HepG2 (cell line): ENCODE measurements around the gene MMP17. TPM values are rescaled to one million over a fixed set of nuclear protein-coding genes. Genes with fewer than 3 reads are reported as not detected.

Source experiments
- AGO2 ChIP-seq: fragments of 200-400 bp; formaldehyde crosslinking; optimal IDR thresholded peaks from 2 replicates; pipeline ENCODE3; 2017; ENCODE audit warnings: mild to moderate bottlenecking, low read depth, low read length, moderate library complexity
- ARNT2 ChIP-seq: sonication (generic); formaldehyde crosslinking; IDR thresholded peaks from 2 replicates; pipeline ENCODE4 v1.8.0; 2022; ENCODE audit warnings: mild to moderate bottlenecking, low read depth, missing genetic modification reagents, moderate library complexity
- CCDC6 ChIP-seq: sonication (generic); formaldehyde crosslinking; IDR thresholded peaks from 2 replicates; pipeline ENCODE4 v1.8.1; 2022; ENCODE audit warnings: mild to moderate bottlenecking, missing genetic modification reagents, moderate library complexity
- HBP1 ChIP-seq: IDR thresholded peaks from 2 replicates; pipeline ENCODE4 v1.6.1; 2016; ENCODE audit warnings: low read depth, control low read depth
- HOXA9 ChIP-seq: sonication (generic); formaldehyde crosslinking; IDR thresholded peaks from 2 replicates; pipeline ENCODE4 v1.8.1; 2022; ENCODE audit warnings: missing genetic modification reagents, mild to moderate bottlenecking, moderate library complexity, borderline replicate concordance
- LCORL ChIP-seq, 2 experiments: fragments of 450-650 bp in 1 of 2; sonication (generic) in 1 of 2; formaldehyde crosslinking in 1 of 2; IDR thresholded peaks; 2 replicates each; pipeline versions ENCODE4 v1.5.0 to v1.6.1; 2017 to 2020; ENCODE audit warnings: antibody characterized with exemption in 1 of 2, missing genetic modification reagents in 1 of 2
- NRL ChIP-seq: sonication (generic); formaldehyde crosslinking; IDR thresholded peaks from 2 replicates; pipeline ENCODE4 v1.5.0; 2020; ENCODE audit warnings: missing genetic modification reagents, mild to moderate bottlenecking, moderate library complexity, borderline replicate concordance
- RFX5 ChIP-seq: IDR thresholded peaks from 2 replicates; pipeline ENCODE4 v1.6.1; 2011; ENCODE audit warnings: low read depth, low read length, improper control_type of control experiment
- SIN3A ChIP-seq: IDR thresholded peaks from 2 replicates; pipeline ENCODE4 v1.6.1; 2011; ENCODE audit warnings: low read depth, mild to moderate bottlenecking, control low read depth, low read length, borderline replicate concordance
- ZNF121 ChIP-seq: sonication (generic); formaldehyde crosslinking; IDR thresholded peaks from 2 replicates; pipeline ENCODE4 v1.5.0; 2020; ENCODE audit warnings: mild to moderate bottlenecking, missing genetic modification reagents
- ZNF234 ChIP-seq: sonication (generic); formaldehyde crosslinking; conservative IDR thresholded peaks from 2 replicates; pipeline ENCODE4 v1.5.1; 2020; ENCODE audit warnings: mild to moderate bottlenecking, missing genetic modification reagents
- ZNF253 ChIP-seq: sonication (generic); formaldehyde crosslinking; IDR thresholded peaks from 2 replicates; pipeline ENCODE4 v1.8.0; 2022; ENCODE audit warnings: mild to moderate bottlenecking, missing genetic modification reagents, borderline replicate concordance
- ZNF335 ChIP-seq: sonication (generic); formaldehyde crosslinking; IDR thresholded peaks from 2 replicates; pipeline ENCODE4 v1.4.0; 2020; ENCODE audit warnings: missing genetic modification reagents
- ZNF572 ChIP-seq: sonication (generic); formaldehyde crosslinking; IDR thresholded peaks from 2 replicates; pipeline ENCODE4 v1.5.1; 2020; ENCODE audit warnings: mild to moderate bottlenecking, missing genetic modification reagents
- ZNF740 ChIP-seq: sonication (generic); formaldehyde crosslinking; IDR thresholded peaks from 2 replicates; pipeline ENCODE4 v1.4.0; 2020; ENCODE audit warnings: missing genetic modification reagents
- ZSCAN21 ChIP-seq: sonication (generic); formaldehyde crosslinking; IDR thresholded peaks from 2 replicates; pipeline ENCODE4 v1.8.0; 2022; ENCODE audit warnings: mild to moderate bottlenecking, missing genetic modification reagents, moderate library complexity, borderline replicate concordance
- polyA plus RNA-seq, 8 experiments: library from polyadenylated mRNA; depleted of rRNA in 3 of 8; stranded (reverse) in 7 of 8; unstranded in 1 of 8; fragments of >200 nt; fragmentation: Illumina TruSeq in 4 of 8; extraction: Trizol in 4 of 8; gene quantifications; 2 replicates each; pipeline versions ENCODE4 v1.2.1 to v1.2.3, GENCODE V29; 2011 to 2016; ENCODE audit warnings: low read depth in 4 of 8, missing spikeins in 1 of 8, mixed read lengths in 1 of 8; ENCODE audit not compliant: insufficient read depth in 1 of 8
- total RNA-seq, 5 experiments: library from RNA; depleted of rRNA; stranded (reverse); fragments of >200 nt; fragmentation: Illumina TruSeq; extraction: Trizol; gene quantifications; 2 replicates each; pipeline ENCODE4 v1.2.3, GENCODE V29; 2016; ENCODE audit warnings: low read depth in 1 of 5
- TF ChIP-seq, protein P1 (sequence below): sonication (generic); formaldehyde crosslinking; IDR thresholded peaks from 2 replicates; pipeline ENCODE4 v1.8.0; 2022; ENCODE audit warnings: low read depth, missing genetic modification reagents
- TF ChIP-seq, protein P2 (sequence below): sonication (generic); formaldehyde crosslinking; IDR thresholded peaks from 2 replicates; pipeline ENCODE4 v1.8.1; 2023; ENCODE audit warnings: mild to moderate bottlenecking, moderate library complexity, missing genetic modification reagents
- TF ChIP-seq, protein P3 (sequence below): fragments of 450-650 bp; IDR thresholded peaks from 2 replicates; pipeline ENCODE4 v1.6.1; 2016
- TF ChIP-seq, protein P4 (sequence below): sonication (generic); formaldehyde crosslinking; IDR thresholded peaks from 2 replicates; pipeline ENCODE4 v1.4.0; 2020; ENCODE audit warnings: missing genetic modification reagents

The MMP17 gene
- total and polyA plus RNA-seq, 2 of the 13 experiments (the other 11 are each of a cell fraction or from before 2014, with no cell fraction given): 0.55 to 0.80 TPM

- TF ChIP-seq RFX5: 0 out of 2 replicates have a peak, but pooled peaks have one; percentile 21
- TF ChIP-seq, protein P1, sequence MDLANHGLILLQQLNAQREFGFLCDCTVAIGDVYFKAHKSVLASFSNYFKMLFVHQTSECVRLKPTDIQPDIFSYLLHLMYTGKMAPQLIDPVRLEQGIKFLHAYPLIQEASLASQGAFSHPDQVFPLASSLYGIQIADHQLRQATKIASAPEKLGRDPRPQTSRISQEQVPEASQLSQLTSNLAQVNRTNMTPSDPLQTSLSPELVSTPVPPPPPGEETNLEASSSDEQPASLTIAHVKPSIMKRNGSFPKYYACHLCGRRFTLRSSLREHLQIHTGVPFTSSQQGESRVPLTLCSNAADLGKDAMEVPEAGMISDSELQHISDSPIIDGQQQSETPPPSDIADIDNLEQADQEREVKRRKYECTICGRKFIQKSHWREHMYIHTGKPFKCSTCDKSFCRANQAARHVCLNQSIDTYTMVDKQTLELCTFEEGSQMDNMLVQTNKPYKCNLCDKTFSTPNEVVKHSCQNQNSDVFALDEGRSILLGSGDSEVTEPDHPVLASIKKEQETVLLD (CRISPR knock-in tag): 0 out of 2 replicates have a peak, but pooled peaks have one; percentile 24
- 0 out of 2 replicates have a peak, but pooled peaks have one; percentile 20 for TF ChIP-seq ZNF335 (CRISPR knock-in tag)
- no peak for TF ChIP-seq LCORL (IDR thresholded peaks at IDR 0.05)
- TF ChIP-seq LCORL (CRISPR knock-in tag; IDR thresholded peaks at IDR 0.05): peak; percentile 86
- peak; percentile 96 for TF ChIP-seq SIN3A
- peak; percentile 83; the same call in 1 of the 2 replicates for TF ChIP-seq CCDC6 (CRISPR knock-in tag)
- peak; percentile 21; the same call in 1 of the 2 replicates for TF ChIP-seq NRL (CRISPR knock-in tag)
- TF ChIP-seq ZNF121 (CRISPR knock-in tag): peak; percentile 79
- TF ChIP-seq ZNF253 (CRISPR knock-in tag): no peak
- peak; percentile 91 for TF ChIP-seq ZNF740 (CRISPR knock-in tag)
- peak; percentile 41 for TF ChIP-seq AGO2
- peak; percentile 48; the same call in 1 of the 2 replicates for TF ChIP-seq ARNT2 (CRISPR knock-in tag)
- no peak for TF ChIP-seq HOXA9 (CRISPR knock-in tag)
- TF ChIP-seq HBP1: peak; percentile 31; the same call in 1 of the 2 replicates
- peak; percentile 44; the same call in 1 of the 2 replicates for TF ChIP-seq ZSCAN21 (CRISPR knock-in tag)
- no peak; the same call in 1 of the 2 replicates for TF ChIP-seq ZNF572 (CRISPR knock-in tag)
- 0 out of 2 replicates have a peak, but pooled peaks have one; percentile 18 for TF ChIP-seq ZNF234 (CRISPR knock-in tag)
- TF ChIP-seq, protein P2, sequence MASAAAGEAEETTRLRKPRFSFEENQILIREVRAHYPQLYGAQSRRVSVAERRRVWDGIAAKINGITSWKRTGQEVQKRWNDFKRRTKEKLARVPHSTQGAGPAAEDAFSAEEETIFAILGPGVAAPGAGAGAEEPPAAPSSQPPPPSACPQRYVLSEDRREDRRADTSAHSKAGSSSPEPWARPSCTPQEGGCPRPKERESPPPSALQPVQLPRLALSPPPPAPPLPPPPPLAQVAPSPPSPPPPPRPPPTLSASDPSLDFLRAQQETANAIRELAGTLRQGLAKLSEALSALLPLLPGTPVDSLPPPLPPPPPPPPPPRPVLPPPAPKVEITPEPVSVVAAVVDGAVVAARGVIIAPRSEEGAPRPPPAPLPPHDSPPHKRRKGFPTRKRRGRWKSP: peak; percentile 75; the same call in 1 of the 2 replicates
- TF ChIP-seq, protein P3, sequence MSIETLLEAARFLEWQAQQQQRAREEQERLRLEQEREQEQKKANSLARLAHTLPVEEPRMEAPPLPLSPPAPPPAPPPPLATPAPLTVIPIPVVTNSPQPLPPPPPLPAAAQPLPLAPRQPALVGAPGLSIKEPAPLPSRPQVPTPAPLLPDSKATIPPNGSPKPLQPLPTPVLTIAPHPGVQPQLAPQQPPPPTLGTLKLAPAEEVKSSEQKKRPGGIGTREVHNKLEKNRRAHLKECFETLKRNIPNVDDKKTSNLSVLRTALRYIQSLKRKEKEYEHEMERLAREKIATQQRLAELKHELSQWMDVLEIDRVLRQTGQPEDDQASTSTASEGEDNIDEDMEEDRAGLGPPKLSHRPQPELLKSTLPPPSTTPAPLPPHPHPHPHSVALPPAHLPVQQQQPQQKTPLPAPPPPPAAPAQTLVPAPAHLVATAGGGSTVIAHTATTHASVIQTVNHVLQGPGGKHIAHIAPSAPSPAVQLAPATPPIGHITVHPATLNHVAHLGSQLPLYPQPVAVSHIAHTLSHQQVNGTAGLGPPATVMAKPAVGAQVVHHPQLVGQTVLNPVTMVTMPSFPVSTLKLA: peak; percentile 68
- TF ChIP-seq, protein P4, sequence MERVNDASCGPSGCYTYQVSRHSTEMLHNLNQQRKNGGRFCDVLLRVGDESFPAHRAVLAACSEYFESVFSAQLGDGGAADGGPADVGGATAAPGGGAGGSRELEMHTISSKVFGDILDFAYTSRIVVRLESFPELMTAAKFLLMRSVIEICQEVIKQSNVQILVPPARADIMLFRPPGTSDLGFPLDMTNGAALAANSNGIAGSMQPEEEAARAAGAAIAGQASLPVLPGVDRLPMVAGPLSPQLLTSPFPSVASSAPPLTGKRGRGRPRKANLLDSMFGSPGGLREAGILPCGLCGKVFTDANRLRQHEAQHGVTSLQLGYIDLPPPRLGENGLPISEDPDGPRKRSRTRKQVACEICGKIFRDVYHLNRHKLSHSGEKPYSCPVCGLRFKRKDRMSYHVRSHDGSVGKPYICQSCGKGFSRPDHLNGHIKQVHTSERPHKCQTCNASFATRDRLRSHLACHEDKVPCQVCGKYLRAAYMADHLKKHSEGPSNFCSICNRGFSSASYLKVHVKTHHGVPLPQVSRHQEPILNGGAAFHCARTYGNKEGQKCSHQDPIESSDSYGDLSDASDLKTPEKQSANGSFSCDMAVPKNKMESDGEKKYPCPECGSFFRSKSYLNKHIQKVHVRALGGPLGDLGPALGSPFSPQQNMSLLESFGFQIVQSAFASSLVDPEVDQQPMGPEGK (CRISPR knock-in tag): peak; percentile 32; the same call in 1 of the 2 replicates
These were observed 68.1 kb downstream of the MMP17 start (continued) for GRCh38 chr12:131896080-131896810.
